ENCODE data around the gene KPNA3. TPM values are rescaled to one million over a fixed set of nuclear protein-coding genes. Genes with fewer than 3 reads are reported as not detected.
"Not testable (repeated sequence)": the region's sequence is repeated elsewhere in the genome, so short reads cannot be mapped to it uniquely, and the experiment has no call there.

KPNA3 gene
- total RNA-seq, 4 donors from 2014 or later: 23.1 to 29.2 (median 24.9) TPM

DNA sequence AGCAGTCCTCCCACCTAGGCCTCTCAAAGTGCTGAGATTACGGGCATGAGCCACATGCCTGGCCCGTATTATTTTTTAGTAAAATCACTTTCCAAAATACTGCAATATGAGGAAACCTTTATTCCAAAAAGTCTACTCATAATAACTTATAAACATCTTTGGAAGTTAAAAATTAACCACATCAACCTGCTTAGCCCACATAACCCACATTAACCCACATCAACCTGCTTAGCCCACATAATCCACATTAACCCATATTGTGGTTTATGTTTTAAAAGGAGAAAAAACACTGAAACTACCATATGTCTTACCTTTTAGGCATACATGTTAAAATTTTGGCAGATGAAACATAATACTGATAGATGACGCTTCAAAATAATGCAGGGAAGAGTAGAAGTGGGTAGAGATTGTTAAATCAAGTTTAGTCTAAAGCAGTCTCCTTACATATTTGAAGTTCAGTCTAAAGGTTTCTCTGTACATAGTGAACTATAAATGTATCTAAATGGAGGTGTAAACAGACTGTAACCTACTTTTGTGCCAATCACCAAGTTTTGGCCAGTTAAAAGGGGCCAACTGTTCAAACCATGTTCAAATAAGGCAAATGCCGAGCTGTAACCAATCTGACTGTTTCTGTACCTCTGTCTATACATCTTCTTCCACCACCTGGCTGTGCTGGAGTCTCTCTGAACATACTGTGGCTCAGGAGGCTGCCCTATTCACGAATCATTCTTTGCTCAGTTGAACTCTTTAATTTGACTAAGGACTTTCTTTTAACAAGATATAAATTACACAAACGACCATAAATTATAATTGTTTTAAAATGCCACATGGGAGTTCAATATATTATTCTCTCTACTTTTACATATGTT, 14.5 kb downstream of the KPNA3 start:
- Histone ChIP-seq H3K9me3 (no peaks in the 10 kb centered on the region), H3K4me1 (peaks cover 0 to 40% (median 21%) of the 10 kb centered on the region in 4 donors), H3K27ac (peak overlapping the region in 2 of 4 donors; percentile 14 to 33), H3K27me3 (no peaks in the 10 kb centered on the region), H3K36me3 (no peaks in the 10 kb centered on the region), H3K4me3 (no peak overlapping the region)
- intact Hi-C loops (cut with DNase I; ENCODE audit: low total_unique reads): no loop called here
- DNase-seq: no peak
- TF ChIP-seq, protein P1, sequence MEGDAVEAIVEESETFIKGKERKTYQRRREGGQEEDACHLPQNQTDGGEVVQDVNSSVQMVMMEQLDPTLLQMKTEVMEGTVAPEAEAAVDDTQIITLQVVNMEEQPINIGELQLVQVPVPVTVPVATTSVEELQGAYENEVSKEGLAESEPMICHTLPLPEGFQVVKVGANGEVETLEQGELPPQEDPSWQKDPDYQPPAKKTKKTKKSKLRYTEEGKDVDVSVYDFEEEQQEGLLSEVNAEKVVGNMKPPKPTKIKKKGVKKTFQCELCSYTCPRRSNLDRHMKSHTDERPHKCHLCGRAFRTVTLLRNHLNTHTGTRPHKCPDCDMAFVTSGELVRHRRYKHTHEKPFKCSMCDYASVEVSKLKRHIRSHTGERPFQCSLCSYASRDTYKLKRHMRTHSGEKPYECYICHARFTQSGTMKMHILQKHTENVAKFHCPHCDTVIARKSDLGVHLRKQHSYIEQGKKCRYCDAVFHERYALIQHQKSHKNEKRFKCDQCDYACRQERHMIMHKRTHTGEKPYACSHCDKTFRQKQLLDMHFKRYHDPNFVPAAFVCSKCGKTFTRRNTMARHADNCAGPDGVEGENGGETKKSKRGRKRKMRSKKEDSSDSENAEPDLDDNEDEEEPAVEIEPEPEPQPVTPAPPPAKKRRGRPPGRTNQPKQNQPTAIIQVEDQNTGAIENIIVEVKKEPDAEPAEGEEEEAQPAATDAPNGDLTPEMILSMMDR (IDR thresholded peaks at IDR 0.05): no peak
- no peak for TF ChIP-seq EP300 (IDR thresholded peaks at IDR 0.05; ENCODE audit: low read depth)
- TF ChIP-seq POLR2AphosphoS5 (IDR thresholded peaks at IDR 0.05): no peak
- no peak for TF ChIP-seq POLR2A (IDR thresholded peaks at IDR 0.05)
- WGBS, 2 donors (ENCODE audit: low coverage in 1 of 2): 61 to 74% methylated on average over 6 of the region's 6 CpGs
- in situ Hi-C loops (cut with MboI; ENCODE audit: low pct_ligation_motif_present in 1 of 4, low pct_unique_long_range_greater_than_20kb in 1 of 4, low sequenced_read_pairs in 3 of 4): no loop called here

- DNase-seq: no peak
- Histone ChIP-seq H3K4me3 (no peak overlapping the region), H3K27me3 (no peaks in the 10 kb centered on the region), H3K27ac (no peak overlapping the region), H3K36me3 (no peaks in the 10 kb centered on the region), H3K9me3 (no peaks in the 10 kb centered on the region), H3K4me1 (peaks cover 0 to 40% (median 21%) of the 10 kb centered on the region in 4 donors)
- TF ChIP-seq, protein P1 (IDR thresholded peaks at IDR 0.05): no peak
- no peak for TF ChIP-seq POLR2A (IDR thresholded peaks at IDR 0.05)
- no peak for TF ChIP-seq EP300 (IDR thresholded peaks at IDR 0.05; ENCODE audit: low read depth)
- in situ Hi-C loops (cut with MboI; ENCODE audit: low pct_ligation_motif_present in 1 of 4, low pct_unique_long_range_greater_than_20kb in 1 of 4, low sequenced_read_pairs in 3 of 4) (no loop called here), intact Hi-C loops (cut with DNase I; ENCODE audit: low total_unique reads) (no loop called here)
These were observed 15.6 kb downstream of the KPNA3 start for GRCh38 chr13:49776871-49777270.

DNA sequence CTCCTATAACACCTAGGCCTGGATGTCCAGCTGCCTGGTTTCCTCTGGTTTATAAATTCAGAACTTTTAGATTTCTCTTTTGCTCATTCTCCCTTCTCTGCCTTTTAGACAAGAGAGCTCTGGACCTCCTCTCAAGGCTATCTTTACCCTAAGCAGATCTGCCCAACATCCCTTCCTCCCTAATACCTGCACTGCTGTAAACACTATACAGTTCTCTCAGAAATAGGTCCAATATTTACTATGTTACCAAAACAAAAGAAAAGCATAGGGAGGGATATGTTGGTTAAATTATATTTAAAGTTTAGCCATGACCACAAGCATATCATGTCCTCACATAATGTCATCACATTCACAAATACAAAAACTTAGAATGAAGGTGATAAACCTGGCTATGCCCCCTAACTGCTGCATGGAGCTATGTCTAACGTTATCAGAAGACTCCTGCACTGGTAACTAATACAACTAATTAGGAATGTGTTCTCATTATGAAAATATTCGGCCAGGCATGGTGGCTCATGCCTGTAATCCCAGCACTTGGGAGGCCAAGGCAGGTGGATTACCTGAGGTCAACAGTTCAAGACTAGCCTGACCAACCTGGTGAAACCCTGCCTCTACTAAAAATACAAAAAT, 18.0 kb downstream of the KPNA3 start:
- Histone ChIP-seq H3K36me3 (no peaks in the 10 kb centered on the region), H3K4me3 (no peak overlapping the region), H3K4me1 (peaks cover 0 to 32% (median 18%) of the 10 kb centered on the region in 4 donors), H3K9me3 (no peaks in the 10 kb centered on the region), H3K27ac (no peak overlapping the region), H3K27me3 (no peaks in the 10 kb centered on the region)
- in situ Hi-C loops (cut with MboI; ENCODE audit: low pct_ligation_motif_present in 1 of 4, low pct_unique_long_range_greater_than_20kb in 1 of 4, low sequenced_read_pairs in 3 of 4) (no loop called here), intact Hi-C loops (cut with DNase I; ENCODE audit: low total_unique reads) (no loop called here)
- TF ChIP-seq, protein P1 (IDR thresholded peaks at IDR 0.05): no peak
- TF ChIP-seq POLR2A (IDR thresholded peaks at IDR 0.05): no peak
- TF ChIP-seq POLR2AphosphoS5 (IDR thresholded peaks at IDR 0.05): no peak
- no peak for TF ChIP-seq EP300 (IDR thresholded peaks at IDR 0.05; ENCODE audit: low read depth)
- DNase-seq: no peak
- 91 to 100% methylated on average over 1 to 2 of the region's 2 CpGs for WGBS, 2 donors (ENCODE audit: low coverage in 1 of 2)

GRCh38 chr13:49772828-49773227, 19.7 kb downstream of the KPNA3 start:
- H3K9me3 ChIP-seq: no peaks in the 10 kb centered on the region
- no peak overlapping the region for H3K27ac ChIP-seq
- TF ChIP-seq, protein P1 (IDR thresholded peaks at IDR 0.05): no peak
- TF ChIP-seq EP300 (IDR thresholded peaks at IDR 0.05; ENCODE audit: low read depth) (no peak), POLR2A (IDR thresholded peaks at IDR 0.05) (no peak), POLR2AphosphoS5 (IDR thresholded peaks at IDR 0.05) (no peak)
- no peak for DNase-seq
- WGBS, 2 donors (ENCODE audit: low coverage in 1 of 2): 89 to 93% methylated on average over 2 of the region's 2 CpGs
- no peak overlapping the region for H3K4me3 ChIP-seq
- H3K4me1 ChIP-seq: peaks cover 0 to 18% (median 12%) of the 10 kb centered on the region in 4 donors
- in situ Hi-C loops (cut with MboI; ENCODE audit: low pct_ligation_motif_present in 1 of 4, low pct_unique_long_range_greater_than_20kb in 1 of 4, low sequenced_read_pairs in 3 of 4): no loop called here
- H3K27me3 ChIP-seq: no peaks in the 10 kb centered on the region
- intact Hi-C loops (cut with DNase I; ENCODE audit: low total_unique reads): no loop called here
- H3K36me3 ChIP-seq: no peaks in the 10 kb centered on the region

DNA sequence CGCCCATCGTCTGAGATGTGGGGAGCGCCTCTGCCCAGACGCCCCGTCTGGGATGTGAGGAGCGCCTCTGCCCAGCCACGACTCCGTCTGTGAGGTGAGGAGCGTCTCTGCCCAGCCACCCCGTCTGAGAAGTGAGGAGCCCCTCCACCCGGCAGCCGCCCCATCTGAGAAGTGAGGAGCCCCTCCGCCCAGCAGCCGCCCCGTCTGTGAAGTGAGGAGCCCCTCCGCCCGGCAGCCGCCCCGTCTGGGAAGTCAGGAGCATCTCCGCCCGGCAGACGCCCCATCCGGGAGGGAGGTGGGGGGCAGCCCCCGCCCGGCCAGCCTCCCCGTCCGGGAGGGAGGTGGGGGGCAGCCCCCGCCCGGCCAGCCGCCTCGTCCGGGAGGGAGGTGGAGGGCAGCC, 30.7 kb downstream of the KPNA3 start:
- in situ Hi-C loops (cut with MboI; ENCODE audit: low pct_ligation_motif_present in 1 of 4, low pct_unique_long_range_greater_than_20kb in 1 of 4, low sequenced_read_pairs in 3 of 4); H3K9me3 ChIP-seq; H3K36me3 ChIP-seq; H3K27ac ChIP-seq; H3K4me3 ChIP-seq; H3K4me1 ChIP-seq; H3K27me3 ChIP-seq; intact Hi-C loops (cut with DNase I; ENCODE audit: low total_unique reads); DNase-seq: not testable (repeated sequence)
- WGBS, 2 donors (ENCODE audit: low coverage in 1 of 2): 99% methylated on average over 13 of the region's 32 CpGs; no CpG with 5 or more reads in 1 of the 2 donors
